GM04504 (cell line): ENCODE measurements around the gene BMP5.

Experiments
- DNase-seq: peaks from one replicate; pipeline ENCODE4 v3.0.0-alpha.2; 2012; ENCODE audit warnings: low read depth

Gene BMP5

GRCh38 chr6:55872866-55873265 lies 2.5 kb downstream of the BMP5 start:
- no peak for DNase-seq

GRCh38 chr6:55870181-55870813 lies 5.1 kb downstream of the BMP5 start:
- no peak for DNase-seq

GRCh38 chr6:55869674-55870073 lies 5.7 kb downstream of the BMP5 start:
- DNase-seq: no peak

GRCh38 chr6:55868771-55869479 lies 6.5 kb downstream of the BMP5 start:
- no peak for DNase-seq

- DNase-seq: no peak
These were observed 7.2 kb downstream of the BMP5 start for GRCh38 chr6:55868176-55868575.

GRCh38 chr6:55866128-55866527 lies 9.3 kb downstream of the BMP5 start:
- no peak for DNase-seq

GRCh38 chr6:55853008-55854001 lies 22.1 kb downstream of the BMP5 start:
- DNase-seq: no peak

GRCh38 chr6:55841341-55841740 lies 34.0 kb downstream of the BMP5 start:
- no peak for DNase-seq

GRCh38 chr6:55839080-55839479 lies 36.3 kb downstream of the BMP5 start:
- no peak for DNase-seq

GRCh38 chr6:55836945-55837344 lies 38.4 kb downstream of the BMP5 start:
- no peak for DNase-seq

- no peak for DNase-seq
These were observed 38.9 kb downstream of the BMP5 start for GRCh38 chr6:55836481-55836880.

- no peak for DNase-seq
These were observed 40.2 kb downstream of the BMP5 start for GRCh38 chr6:55835220-55835619.

GRCh38 chr6:55833284-55833683 lies 42.1 kb downstream of the BMP5 start:
- no peak for DNase-seq

GRCh38 chr6:55827818-55828522 lies 47.4 kb downstream of the BMP5 start:
- DNase-seq: no peak

GRCh38 chr6:55826941-55827340 lies 48.4 kb downstream of the BMP5 start:
- DNase-seq: no peak

GRCh38 chr6:55825402-55826051 lies 49.9 kb downstream of the BMP5 start:
- peak; percentile 14 for DNase-seq

- DNase-seq: no peak
These were observed 52.6 kb downstream of the BMP5 start for GRCh38 chr6:55822815-55823214.

GRCh38 chr6:55822005-55822404 lies 53.4 kb downstream of the BMP5 start:
- DNase-seq: no peak

- DNase-seq: no peak
These were observed 54.7 kb downstream of the BMP5 start for GRCh38 chr6:55820696-55821095.

- DNase-seq: no peak
These were observed 55.6 kb downstream of the BMP5 start for GRCh38 chr6:55819811-55820210.

- no peak for DNase-seq
These were observed 56.9 kb downstream of the BMP5 start for GRCh38 chr6:55818482-55818881.

GRCh38 chr6:55812509-55812908 lies 62.9 kb downstream of the BMP5 start:
- DNase-seq: no peak
